ENCODE measurements around the gene LGALS7. TPM values are rescaled to one million over a fixed set of nuclear protein-coding genes. Genes with fewer than 3 reads are reported as not detected.
"Not testable (repeated sequence)": the region's sequence is repeated elsewhere in the genome, so short reads cannot be mapped to it uniquely, and the experiment has no call there.

Gene LGALS7
- total RNA-seq, 1 donor from 2014 or later, result not detected

DNA sequence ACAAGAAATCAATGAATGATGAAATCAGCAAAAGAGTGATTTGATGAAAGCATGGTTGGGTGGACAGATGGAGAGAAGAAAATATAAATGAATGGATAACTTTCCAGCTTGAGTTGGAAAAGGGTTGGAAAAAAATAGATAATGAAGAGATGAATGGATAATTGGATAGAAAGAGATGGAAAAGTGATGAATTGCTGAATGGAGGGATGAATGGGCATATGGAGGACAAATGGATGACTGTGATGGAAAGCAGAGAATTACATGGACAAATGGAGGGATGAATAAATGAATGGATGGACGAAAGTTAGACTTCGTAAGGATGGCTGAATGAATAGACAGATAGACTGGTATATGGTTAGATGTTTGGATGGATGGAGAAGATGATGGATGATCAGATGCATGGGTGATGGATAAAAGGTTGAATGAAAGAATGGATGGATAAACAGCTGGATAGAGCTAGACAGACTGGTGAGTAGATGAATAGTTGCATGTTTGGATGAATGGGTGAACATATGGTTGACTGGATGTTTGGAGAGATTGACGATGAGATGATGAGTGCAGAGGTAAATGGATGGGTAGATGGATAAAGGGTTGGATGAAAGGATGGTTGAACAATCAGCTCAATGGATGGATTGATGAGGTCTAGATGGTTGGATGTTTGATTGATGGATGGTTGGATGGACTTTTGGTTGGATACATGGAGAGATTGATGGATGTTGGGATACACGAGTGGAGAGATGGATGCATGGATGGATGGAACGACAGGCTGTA is 27.4 kb upstream of the LGALS7 start:
- no peak for DNase-seq (ENCODE audit: extremely low read depth, low read depth, low spot score)

DNA sequence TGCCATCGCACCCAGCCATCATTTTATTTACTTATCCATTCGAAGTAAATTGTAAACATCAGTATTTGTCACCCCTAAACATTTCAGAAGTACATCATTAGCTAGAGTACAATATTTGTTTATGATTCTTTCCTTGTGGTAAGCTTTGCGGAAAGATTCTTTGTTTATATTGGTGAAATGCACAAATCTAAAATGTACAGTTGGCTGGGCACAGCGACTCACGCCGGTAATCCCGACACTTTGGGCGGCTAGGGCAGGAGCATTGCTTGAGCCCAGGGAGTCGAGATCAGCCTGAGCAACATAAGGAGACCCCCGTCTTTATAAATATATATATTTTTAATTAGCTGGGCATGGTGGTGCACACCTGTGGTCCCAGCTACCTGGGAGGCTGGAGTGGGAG is 25.8 kb upstream of the LGALS7 start:
- no peak for DNase-seq (ENCODE audit: extremely low read depth, low read depth, low spot score)

DNA sequence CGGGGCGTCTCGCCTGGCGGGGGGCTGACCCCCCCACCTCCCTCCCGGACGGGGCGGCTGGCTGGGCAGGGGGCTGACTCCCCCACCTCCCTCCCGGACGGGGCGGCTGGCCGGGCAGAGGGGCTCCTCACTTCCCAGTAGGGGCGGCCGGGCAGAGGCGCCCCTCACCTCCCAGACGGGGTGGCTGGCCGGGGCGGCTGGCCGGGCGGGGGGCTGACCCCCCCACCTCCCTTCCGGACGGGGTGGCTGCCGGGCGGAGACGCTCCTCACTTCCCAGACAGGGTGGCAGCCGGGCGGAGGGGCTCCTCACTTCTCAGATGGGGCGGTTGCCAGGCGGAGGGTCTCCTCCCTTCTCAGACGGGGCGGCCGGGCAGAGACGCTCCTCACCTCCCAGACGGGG is 24.5 kb upstream of the LGALS7 start:
- DNase-seq (ENCODE audit: extremely low read depth, low read depth, low spot score), result not testable (repeated sequence)

- no peak for DNase-seq (ENCODE audit: extremely low read depth, low read depth, low spot score)
Measured at GRCh38 chr19:38796154-38796553, 22.8 kb upstream of the LGALS7 start.

DNA sequence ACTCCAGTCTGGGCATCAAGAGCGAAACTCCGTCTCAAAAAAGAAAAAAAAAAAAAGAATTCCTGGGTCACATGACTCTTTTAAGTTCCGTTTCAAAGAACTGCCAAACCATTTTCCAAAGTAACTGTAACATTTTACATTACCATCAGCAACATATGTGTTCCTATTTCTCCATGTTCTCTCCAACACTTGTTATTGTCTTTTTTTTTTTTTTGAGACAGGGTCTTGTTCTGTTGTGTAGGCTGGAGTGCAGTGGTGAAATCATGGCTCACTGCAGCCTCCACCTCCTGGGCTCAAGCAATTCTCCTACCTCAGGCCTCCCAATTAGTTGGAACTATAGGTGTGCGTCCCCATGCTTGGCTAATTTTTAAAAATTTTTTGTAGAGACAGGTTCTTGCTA is 22.2 kb upstream of the LGALS7 start:
- no peak for DNase-seq (ENCODE audit: extremely low read depth, low read depth, low spot score)

GRCh38 chr19:38793671-38794070 is 20.4 kb upstream of the LGALS7 start:
- no peak for DNase-seq (ENCODE audit: extremely low read depth, low read depth, low spot score)

GRCh38 chr19:38793177-38793576 is 19.9 kb upstream of the LGALS7 start:
- DNase-seq (ENCODE audit: extremely low read depth, low read depth, low spot score), result no peak

DNA sequence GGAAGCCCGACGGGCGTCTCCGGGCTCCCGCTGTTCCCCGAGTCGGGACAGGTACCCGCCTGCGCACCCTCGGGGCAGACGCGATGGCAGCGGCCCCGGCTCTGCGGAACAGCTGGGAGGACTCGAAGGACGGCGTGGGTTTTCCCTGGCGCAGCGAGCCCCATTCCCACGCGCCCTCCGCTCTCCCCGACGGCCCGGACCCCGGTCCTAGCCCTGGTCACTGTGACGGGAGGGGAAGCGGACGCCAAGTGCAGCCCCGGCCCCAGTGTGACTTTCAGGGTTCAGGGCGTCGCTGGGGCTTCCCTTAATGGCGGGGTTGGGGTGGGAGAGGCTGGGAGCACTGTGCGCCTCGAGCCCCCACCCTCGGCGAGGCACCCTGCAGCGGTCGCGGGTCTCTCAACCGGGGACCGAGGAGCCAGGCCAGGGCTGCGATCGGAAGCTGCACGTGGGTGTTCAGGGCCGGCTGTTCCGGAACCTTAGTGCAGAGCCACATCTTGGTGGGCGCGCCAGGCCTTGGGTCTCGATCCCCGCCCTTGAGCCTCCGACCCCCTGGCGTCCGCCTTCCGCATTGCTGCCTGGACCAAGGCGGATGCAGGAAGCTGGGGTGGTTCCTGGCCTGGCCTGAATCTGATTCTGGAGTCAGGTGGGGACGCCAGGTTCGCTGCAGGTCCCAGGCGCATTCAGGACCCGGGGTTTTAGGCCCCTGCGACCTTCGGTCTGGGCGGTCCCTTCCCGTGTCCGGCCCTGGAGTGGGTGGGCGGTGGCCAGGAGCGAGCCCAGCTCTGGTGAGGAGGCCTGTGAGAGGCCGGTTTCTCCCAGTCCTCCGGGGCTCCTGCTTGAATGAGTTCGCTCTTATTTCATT is 19.2 kb upstream of the LGALS7 start:
- no peak for DNase-seq (ENCODE audit: extremely low read depth, low read depth, low spot score)

DNA sequence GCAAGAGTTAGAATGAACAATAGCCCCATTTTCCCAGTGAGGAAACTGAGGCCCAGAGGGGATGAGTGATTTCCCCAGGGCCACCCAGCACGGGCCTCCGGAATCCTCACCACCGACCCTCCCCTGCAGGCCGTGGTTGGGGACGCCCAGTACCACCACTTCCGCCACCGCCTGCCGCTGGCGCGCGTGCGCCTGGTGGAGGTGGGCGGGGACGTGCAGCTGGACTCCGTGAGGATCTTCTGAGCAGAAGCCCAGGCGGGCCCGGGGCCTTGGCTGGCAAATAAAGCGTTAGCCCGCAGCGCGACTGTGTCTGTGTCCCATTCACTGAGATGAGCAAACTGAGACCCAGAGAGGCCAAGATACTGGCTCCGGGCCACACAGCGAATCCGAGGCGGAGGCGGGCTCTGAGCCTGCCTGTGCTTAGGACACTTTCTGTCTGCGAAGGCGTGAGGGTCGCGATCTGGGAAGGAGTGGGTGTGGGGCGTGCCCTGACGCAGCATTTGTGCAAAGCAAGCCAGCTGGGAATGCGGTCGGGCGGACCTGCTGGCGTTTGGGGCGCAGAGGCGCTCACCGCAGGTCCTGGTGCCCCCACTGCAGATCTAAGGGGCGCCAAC is 18.2 kb upstream of the LGALS7 start:
- not testable (repeated sequence) for DNase-seq (ENCODE audit: extremely low read depth, low read depth, low spot score)

GRCh38 chr19:38790507-38791403 is 17.4 kb upstream of the LGALS7 start:
- DNase-seq (ENCODE audit: extremely low read depth, low read depth, low spot score), result not testable (repeated sequence)

GRCh38 chr19:38788478-38789243 is 15.3 kb upstream of the LGALS7 start, which contains the start of gene LGALS7B:
LGALS7B (plus strand) TSS chr19:38789200; CDS start chr19:38789227, 27 bp downstream.
- no peak for DNase-seq (ENCODE audit: extremely low read depth, low read depth, low spot score)

DNA sequence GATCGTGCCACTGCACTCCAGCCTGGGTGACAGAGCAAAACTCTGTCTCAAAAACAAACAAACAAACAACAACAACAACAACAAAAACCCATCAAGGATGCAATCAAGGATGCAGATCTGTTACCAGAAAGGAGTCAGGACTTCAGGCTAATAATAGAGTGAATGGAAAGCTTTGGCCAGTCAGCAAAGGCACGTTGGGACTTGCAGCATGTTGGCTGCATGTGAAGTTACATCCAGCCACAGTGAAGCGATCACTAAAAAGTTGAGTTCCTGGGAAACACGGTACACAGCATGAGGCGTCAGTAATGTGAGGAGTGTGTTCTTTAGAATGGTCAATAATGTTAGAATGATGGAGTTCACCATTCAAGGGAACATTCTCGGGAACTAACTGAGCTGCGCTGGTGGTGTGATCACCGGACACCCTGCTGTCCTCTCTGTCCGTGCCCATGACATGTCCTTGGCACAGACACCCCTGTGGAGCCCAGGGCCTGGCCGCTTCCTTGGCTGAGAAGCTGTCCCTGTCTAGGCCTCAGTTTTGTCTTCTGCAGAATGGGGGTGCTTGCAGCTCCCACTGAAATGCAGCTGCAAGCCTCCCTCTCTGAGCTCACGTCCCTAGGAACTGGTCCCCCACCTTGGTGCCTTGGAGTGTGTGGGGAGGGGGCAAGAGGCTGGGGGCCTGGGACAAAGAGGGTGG is 13.4 kb upstream of the LGALS7 start:
- DNase-seq (ENCODE audit: extremely low read depth, low read depth, low spot score), result no peak

- DNase-seq (ENCODE audit: extremely low read depth, low read depth, low spot score), result not testable (repeated sequence)
Measured at GRCh38 chr19:38786061-38786460, 12.7 kb upstream of the LGALS7 start.

DNA sequence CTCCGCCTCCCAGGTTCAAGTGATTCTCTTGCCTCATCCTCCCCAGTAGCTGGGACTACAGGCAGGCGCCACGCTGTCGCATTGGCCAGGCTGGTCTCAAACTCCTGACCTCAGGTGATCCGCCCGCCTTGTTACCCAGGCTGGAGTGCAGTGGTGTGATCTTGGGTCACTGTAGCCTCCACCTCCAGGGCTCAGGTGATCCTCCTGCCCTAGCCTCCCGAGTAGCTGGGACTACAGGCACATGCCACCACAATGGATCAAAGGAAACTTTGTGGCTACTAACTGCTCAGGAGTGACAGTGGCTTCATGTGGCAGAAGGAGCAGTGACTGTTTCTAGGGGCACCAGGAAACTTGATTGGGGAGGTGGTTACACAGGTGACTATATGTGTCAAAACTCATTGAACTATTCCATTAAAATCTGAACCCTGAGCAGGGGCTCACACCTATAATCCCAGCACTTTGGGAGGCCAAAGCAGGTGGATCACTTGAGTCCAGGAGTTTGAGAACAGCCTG is 11.9 kb upstream of the LGALS7 start:
- no peak for DNase-seq (ENCODE audit: extremely low read depth, low read depth, low spot score)

GRCh38 chr19:38784224-38784623 is 10.9 kb upstream of the LGALS7 start:
- no peak for DNase-seq (ENCODE audit: extremely low read depth, low read depth, low spot score)

DNA sequence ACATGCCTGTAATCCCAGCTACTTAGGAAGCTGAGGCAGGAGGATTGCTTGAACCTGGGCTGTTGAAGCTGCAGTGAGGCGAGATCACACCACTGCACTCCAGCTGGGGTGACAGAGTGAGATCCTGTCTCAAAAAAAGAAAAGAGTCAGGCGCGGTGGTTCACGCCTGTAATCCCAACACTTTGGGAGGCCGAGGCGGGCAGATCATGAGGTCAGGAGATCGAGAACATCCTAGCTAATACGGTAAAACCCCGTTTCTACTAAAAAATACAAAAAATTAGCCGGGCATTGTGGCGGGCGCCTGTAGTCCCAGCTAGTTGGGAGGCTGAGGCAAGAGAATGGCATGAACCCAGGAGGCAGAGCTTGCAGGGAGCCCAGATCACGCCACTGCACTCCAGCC is 8.9 kb upstream of the LGALS7 start:
- DNase-seq (ENCODE audit: extremely low read depth, low read depth, low spot score), result not testable (repeated sequence)

DNA sequence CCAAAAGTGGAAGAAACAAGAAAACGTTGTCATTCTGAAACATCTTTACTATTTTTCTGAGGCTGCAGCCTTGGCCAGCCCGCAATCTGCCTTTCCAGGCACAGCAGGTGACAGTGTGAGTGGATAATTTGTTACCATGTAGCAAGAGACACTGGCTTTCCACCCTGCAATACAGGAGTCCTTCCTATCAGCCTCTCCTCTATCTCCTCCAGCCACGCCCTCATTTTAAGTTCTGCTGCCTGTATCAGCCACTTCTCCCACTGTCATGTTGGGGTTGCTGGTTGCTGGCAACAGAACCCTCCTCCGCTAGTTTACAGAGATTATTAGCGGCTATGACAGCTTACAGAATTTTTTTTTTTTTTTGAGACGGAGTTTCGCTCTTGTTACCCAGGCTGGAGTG is 7.7 kb upstream of the LGALS7 start:
- DNase-seq (ENCODE audit: extremely low read depth, low read depth, low spot score), result no peak

GRCh38 chr19:38780443-38780842 is 7.1 kb upstream of the LGALS7 start:
- no peak for DNase-seq (ENCODE audit: extremely low read depth, low read depth, low spot score)

DNA sequence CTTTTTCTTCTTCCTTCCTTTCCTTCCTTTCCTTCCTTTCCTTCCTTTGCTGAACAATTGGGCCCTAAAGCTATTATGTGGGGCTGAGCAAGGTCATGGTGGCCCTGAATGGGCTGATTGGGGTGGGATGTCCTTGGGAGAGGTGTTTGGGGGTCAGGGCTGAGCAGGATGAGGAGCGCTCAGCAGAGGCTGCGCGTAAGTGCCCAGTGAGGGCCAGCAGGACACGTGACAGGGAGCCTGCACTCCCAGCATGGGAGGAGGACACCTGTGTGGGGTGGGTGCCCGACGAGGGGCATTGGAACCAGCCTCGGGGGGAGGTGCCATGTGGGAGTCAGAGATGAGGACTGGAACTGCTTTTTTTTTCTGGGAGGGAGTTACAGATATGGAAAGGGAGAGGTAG is 5.4 kb upstream of the LGALS7 start:
- no peak for DNase-seq (ENCODE audit: extremely low read depth, low read depth, low spot score)

All from glomerular endothelial cell (primary cell).